ENCODE results near the gene ERVV-1.
A peak's percentile ranks its signal among the peaks of the same experiment; 100 is the strongest.

- peak; percentile 72 for TF ChIP-seq CTCF (conservative IDR thresholded peaks at IDR 0.05)
- no peak for TF ChIP-seq ZFX (IDR thresholded peaks at IDR 0.05)
Observed at GRCh38 chr19:52993342-52994178, 20.2 kb upstream of the ERVV-1 start.
